Measurements from ENCODE around the gene SART1.

SART1 gene, protein sequence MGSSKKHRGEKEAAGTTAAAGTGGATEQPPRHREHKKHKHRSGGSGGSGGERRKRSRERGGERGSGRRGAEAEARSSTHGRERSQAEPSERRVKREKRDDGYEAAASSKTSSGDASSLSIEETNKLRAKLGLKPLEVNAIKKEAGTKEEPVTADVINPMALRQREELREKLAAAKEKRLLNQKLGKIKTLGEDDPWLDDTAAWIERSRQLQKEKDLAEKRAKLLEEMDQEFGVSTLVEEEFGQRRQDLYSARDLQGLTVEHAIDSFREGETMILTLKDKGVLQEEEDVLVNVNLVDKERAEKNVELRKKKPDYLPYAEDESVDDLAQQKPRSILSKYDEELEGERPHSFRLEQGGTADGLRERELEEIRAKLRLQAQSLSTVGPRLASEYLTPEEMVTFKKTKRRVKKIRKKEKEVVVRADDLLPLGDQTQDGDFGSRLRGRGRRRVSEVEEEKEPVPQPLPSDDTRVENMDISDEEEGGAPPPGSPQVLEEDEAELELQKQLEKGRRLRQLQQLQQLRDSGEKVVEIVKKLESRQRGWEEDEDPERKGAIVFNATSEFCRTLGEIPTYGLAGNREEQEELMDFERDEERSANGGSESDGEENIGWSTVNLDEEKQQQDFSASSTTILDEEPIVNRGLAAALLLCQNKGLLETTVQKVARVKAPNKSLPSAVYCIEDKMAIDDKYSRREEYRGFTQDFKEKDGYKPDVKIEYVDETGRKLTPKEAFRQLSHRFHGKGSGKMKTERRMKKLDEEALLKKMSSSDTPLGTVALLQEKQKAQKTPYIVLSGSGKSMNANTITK

DNA sequence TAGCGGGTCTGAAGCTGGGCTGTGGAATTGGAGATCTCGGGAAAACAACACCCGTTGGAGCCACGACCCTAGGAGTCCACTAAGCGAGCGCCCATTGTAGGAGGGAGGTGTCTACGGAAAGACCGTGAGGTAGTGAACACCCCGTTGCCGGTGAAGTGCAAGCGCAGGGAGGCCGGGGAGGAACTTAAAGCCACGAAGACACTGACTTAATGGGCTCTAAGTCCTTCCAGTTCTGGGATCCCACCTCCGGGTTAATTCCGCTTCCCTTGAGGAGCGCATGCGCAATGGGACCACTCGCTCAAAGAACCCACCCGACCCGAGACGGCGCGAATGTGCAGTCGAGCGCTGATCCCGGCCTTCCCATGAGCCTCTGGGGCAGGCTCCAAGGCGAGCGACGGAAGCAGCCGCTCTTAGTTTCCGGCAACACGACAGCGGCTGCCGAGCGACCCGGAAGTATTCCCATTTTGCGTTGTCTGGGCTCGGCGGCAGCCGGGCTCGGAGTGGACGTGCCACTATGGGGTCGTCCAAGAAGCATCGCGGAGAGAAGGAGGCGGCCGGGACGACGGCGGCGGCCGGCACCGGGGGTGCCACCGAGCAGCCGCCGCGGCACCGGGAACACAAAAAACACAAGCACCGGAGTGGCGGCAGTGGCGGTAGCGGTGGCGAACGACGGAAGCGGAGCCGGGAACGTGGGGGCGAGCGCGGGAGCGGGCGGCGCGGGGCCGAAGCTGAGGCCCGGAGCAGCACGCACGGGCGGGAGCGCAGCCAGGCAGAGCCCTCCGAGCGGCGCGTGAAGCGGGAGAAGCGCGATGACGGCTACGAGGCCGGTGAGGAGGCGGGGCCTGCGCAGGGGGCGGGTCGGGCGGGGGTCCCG lies at the start of gene SART1:
Gene SART1 (plus strand): TSS at position 468 of the 874 bp plus-strand sequence. CDS start 47 bp downstream, at position 515.
- DNase-seq, result peak; percentile 89

GRCh38 chr11:65912845-65913244 lies 48.7 kb upstream of the SART1 start:
- no peak for DNase-seq

- DNase-seq, result no peak
Measured at GRCh38 chr11:65915101-65915820, 46.3 kb upstream of the SART1 start.

DNA sequence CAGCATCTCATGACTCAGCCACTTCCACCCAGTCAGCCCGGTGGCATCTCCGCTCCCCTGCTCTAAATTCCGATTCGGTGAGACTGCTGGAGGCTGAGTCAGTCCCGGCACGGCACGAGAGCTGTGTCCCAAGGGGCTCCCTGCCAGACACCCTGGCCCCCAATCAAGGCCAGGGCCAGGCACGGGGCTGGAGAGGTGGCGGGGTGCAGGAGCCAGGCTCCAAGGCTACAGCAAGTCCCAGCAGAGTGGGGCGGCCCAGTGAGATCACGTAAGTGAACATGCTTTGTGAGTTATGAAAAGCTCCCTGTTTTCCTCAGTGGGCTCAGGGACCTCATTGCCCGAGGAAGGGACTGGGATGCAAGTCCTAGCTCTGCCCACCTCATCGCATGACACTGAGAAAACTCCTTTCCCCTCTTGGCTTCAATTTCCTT lies 45.7 kb upstream of the SART1 start:
- no peak for DNase-seq

- DNase-seq, result no peak
Measured at GRCh38 chr11:65916391-65916790, 45.1 kb upstream of the SART1 start.

DNA sequence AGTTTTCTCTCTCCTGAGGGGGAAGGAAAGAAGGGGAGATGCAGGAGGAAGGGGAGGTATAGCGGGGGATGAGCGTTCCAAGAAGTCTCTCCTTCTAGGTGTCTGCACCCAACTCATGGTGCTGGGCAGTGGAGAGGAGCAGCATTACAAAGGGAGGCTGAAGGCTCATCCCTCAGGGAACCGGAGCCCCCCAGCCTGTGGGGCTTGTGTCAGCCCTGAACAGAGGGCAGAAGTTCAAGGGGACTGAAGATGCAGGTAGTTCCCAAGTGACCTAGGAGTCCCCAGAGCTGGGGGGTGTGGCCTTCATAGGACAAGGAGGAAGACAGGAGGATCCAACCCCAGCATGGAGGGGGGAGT lies 44.5 kb upstream of the SART1 start:
- no peak for DNase-seq

- no peak for DNase-seq
Measured at GRCh38 chr11:65917434-65918210, 43.9 kb upstream of the SART1 start.

- peak; percentile 21 for DNase-seq
Measured at GRCh38 chr11:65918211-65919140, 43.1 kb upstream of the SART1 start, which contains the start of gene C11orf68. C11orf68 (minus strand) TSS chr11:65919062; CDS start chr11:65919031, 31 bp downstream.

GRCh38 chr11:65919141-65919572 lies 42.4 kb upstream of the SART1 start, which contains the start of gene DRAP1:
DRAP1 (plus strand) TSS chr11:65919426; CDS start chr11:65919502, 76 bp downstream.
- DNase-seq, result peak; percentile 99

GRCh38 chr11:65919573-65920371 lies 41.8 kb upstream of the SART1 start:
- DNase-seq, result peak; percentile 50

DNA sequence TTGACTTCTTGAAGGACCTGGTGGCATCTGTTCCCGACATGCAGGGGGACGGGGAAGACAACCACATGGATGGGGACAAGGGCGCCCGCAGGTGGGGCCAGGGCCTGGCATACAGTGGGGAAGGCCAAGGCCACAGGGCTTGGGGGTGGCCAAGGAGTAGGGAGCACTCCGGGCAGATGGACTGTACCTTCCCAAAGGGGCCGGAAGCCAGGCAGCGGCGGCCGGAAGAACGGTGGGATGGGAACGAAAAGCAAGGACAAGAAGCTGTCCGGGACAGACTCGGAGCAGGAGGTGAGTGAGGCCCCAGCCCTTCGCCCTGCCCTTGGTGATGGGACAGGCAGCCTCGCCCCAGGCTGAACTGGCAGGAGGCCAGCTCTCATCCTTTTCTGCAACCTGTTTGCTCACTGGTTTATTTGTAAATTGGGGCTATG lies 41.1 kb upstream of the SART1 start:
- no peak for DNase-seq

GRCh38 chr11:65921033-65921555 lies 40.4 kb upstream of the SART1 start:
- DNase-seq, result no peak

- no peak for DNase-seq
Measured at GRCh38 chr11:65921876-65922275, 39.7 kb upstream of the SART1 start.

DNA sequence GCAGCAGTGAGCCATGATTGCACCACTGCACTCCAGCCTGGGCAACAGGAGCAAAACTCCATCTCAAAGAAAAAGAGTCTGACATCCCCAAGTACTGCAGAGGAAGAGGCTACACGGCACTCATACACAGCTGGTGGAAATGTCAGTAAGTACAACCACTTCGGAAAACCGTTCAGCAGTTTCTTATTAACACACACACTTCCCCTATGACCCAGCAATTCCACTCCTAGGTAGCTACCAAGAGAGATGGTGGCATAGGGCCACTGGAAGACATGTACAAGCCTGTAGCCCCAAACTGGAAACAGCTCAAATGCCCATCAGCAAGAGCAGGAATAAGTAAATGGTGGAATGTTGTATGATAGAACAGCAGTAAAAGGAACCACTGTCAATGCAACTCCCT lies 39.0 kb upstream of the SART1 start:
- no peak for DNase-seq

DNA sequence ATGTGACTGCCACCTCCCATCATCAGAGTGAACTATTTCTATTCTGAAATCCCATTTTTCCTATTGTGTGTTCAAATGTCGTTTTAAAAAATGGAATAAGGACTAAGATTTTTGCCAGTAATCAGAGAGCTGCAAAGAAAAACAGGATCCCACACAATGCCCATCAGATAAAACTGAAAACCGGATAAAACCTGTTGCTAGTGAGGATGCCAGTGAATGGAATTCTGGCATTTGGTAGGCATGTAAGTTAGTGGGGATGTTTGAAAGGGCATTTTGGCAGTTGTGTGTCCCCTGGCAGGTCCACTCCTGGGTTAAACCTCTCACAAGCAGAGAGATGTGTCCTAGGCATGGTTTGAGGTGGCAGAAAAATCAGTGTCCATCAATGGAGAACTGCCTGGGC lies 36.1 kb upstream of the SART1 start:
- DNase-seq, result no peak

- DNase-seq, result peak; percentile 64
Measured at GRCh38 chr11:65927904-65928397, 33.6 kb upstream of the SART1 start.

- no peak for DNase-seq
Measured at GRCh38 chr11:65928667-65929066, 32.9 kb upstream of the SART1 start.

DNA sequence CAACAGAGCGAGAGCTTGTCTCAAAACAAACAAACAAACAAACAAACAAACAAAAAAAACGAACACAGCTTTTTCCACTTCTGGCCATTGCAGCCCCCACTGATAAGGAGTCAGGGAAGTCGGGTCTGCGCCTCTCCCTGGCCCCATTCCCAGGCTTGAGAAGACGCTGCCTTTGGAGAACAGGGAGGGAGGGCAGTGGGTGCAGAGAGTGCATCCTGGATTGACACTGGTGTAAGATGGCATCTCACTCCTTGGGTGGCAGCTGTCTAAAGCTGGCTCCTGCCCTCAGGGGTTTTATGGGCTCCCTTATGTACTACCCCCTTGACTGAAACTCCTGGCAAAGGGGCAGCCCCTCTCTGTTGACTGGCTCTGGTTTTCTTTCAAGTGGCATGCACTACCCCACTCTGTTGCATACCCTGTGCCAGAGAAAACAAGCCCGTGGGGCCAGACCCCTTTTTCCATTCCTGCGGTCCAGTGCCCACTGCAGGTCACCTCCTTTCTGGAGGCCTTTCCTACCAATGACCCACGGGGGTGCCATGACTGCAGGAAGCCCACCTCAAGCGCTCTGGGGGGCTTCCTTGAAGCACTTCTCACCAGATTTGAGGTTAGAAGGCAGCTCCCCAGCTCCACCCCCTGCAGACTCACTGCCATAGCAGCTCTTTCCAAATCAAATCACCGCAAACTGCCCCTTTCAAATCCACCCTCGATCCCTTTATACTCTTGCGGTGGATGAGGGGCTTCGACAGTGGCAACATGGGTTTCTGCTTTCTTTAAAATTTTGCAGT lies 29.6 kb upstream of the SART1 start:
- no peak for DNase-seq

Data from activated T-cell treated with anti-CD3 and anti-CD28 coated beads for 4 hours (primary cell).